SK-N-SH (cell line): ENCODE data around the gene SLC25A28. TPM values are rescaled to one million over a fixed set of nuclear protein-coding genes. Genes with fewer than 3 reads are reported as not detected.

ENCODE experiments used
- CTCF ChIA-PET: fragments of 300-600, 350-600 bp; formaldehyde crosslinking; extraction: SDS; loops from one replicate; lab custom pipeline; 2021; lab: Yijun Ruan, JAX
- POLR2A ChIA-PET: fragments of 350-600 bp; sonication (Branson Sonifier 250); formaldehyde crosslinking; extraction: SDS; loops from one replicate; lab custom pipeline; 2020; ENCODE audit warnings: antibody characterized with exemption, inconsistent platforms; lab: Yijun Ruan, JAX
- DNase-seq: peaks from one replicate; pipeline ENCODE4 v3.0.0; 2012
- H2AFZ ChIP-seq: fragments of 200-600 bp; sonication (generic); 2 replicates; pipeline ENCODE4 v1.8.1; 2016; ENCODE audit warnings: antibody characterized with exemption, mild to moderate bottlenecking, low read depth
- H3F3A ChIP-seq: fragments of 200-600 bp; sonication (generic); replicated peaks from 2 replicates; pipeline ENCODE3; 2016; ENCODE audit warnings: antibody characterized with exemption, mild to moderate bottlenecking; ENCODE audit not compliant: insufficient read depth
- H3K27ac ChIP-seq, 2 experiments: fragments of 200-500 bp in 1 of 2; fragments of 200-600 bp in 1 of 2; sonication (Bioruptor generic) in 1 of 2; sonication (generic), shearing (Covaris generic) in 1 of 2; 2 replicates each; pipeline versions ENCODE4 v1.5.1 to v1.6.1; 2014 to 2016; ENCODE audit warnings: low read depth in 2 of 2, inconsistent platforms in 1 of 2, low read length in 1 of 2, mild to moderate bottlenecking in 1 of 2, mixed read lengths in 1 of 2
- H3K27me3 ChIP-seq: fragments of 200-600 bp; sonication (generic), shearing (Covaris generic); 2 replicates; pipeline ENCODE4 v1.6.1; 2016; ENCODE audit warnings: mixed run types; ENCODE audit not compliant: insufficient read depth
- H3K36me3 ChIP-seq, 2 experiments: fragments of 200-500 bp in 1 of 2; fragments of 200-600 bp in 1 of 2; sonication (Bioruptor generic) in 1 of 2; sonication (generic) in 1 of 2; replicated peaks in 1 of 2; 2 replicates each; pipeline versions ENCODE3 to v1.5.1; 2014 to 2016; ENCODE audit warnings: low read length in 1 of 2, mild to moderate bottlenecking in 1 of 2; ENCODE audit not compliant: insufficient read depth in 2 of 2, control insufficient read depth in 1 of 2
- H3K4me1 ChIP-seq, 2 experiments: fragments of 200-500 bp in 1 of 2; fragments of 200-600 bp in 1 of 2; sonication (Bioruptor generic) in 1 of 2; sonication (generic), shearing (Covaris generic) in 1 of 2; 2 replicates each; pipeline versions ENCODE4 v1.5.1 to v1.6.1; 2014 to 2016; ENCODE audit warnings: low read depth in 1 of 2, low read length in 1 of 2, mixed run types in 1 of 2; ENCODE audit not compliant: insufficient read depth in 2 of 2, control insufficient read depth in 1 of 2
- H3K4me2 ChIP-seq: fragments of 200-600 bp; sonication (generic), shearing (Covaris generic); 2 replicates; pipeline ENCODE4 v1.6.1; 2017; ENCODE audit warnings: mixed run types
- H3K4me3 ChIP-seq, 2 experiments: fragments of 200-500 bp in 1 of 2; fragments of 200-600 bp in 1 of 2; sonication (Bioruptor generic) in 1 of 2; sonication (generic), shearing (Covaris generic) in 1 of 2; 2 replicates each; pipeline versions ENCODE4 v1.5.1 to v1.8.1; 2014 to 2016; ENCODE audit warnings: low read depth in 2 of 2, inconsistent platforms in 1 of 2, low read length in 1 of 2, mild to moderate bottlenecking in 1 of 2, mixed read lengths in 1 of 2, moderate library complexity in 1 of 2
- H3K79me2 ChIP-seq: fragments of 200-600 bp; sonication (generic); 2 replicates; pipeline ENCODE4 v1.8.1; 2017; ENCODE audit warnings: mild to moderate bottlenecking; ENCODE audit not compliant: insufficient read depth
- H3K9ac ChIP-seq: fragments of 200-600 bp; sonication (generic); 2 replicates; pipeline ENCODE4 v1.6.1; 2017; ENCODE audit warnings: mixed run types
- H3K9me2 ChIP-seq: fragments of 200-600 bp; sonication (generic); 2 replicates; pipeline ENCODE4 v1.6.1; 2017; ENCODE audit warnings: mixed run types
- H3K9me3 ChIP-seq: fragments of 200-600 bp; sonication (generic); 2 replicates; pipeline ENCODE4 v1.6.1; 2017; ENCODE audit warnings: mixed run types, mild to moderate bottlenecking, moderate library complexity
- H4K20me1 ChIP-seq: fragments of 200-600 bp; sonication (generic); 2 replicates; pipeline ENCODE4 v1.6.1; 2017; ENCODE audit warnings: mild to moderate bottlenecking, mixed run types; ENCODE audit not compliant: insufficient read depth
- CHD2 ChIP-seq: fragments of 150-350 bp; IDR thresholded peaks from 2 replicates; pipeline ENCODE4 v1.6.1; 2018; ENCODE audit warnings: low read length; ENCODE audit not compliant: partially characterized antibody
- ELF1 ChIP-seq: IDR thresholded peaks from 2 replicates; pipeline ENCODE4 v1.4.0; 2012
- EP300 ChIP-seq, 2 experiments: IDR thresholded peaks; 2 replicates each; pipeline versions ENCODE4 v1.4.0 to v1.6.1; 2012; ENCODE audit warnings: borderline replicate concordance in 1 of 2, low read depth in 1 of 2, low read length in 1 of 2
- EZH2phosphoT487 ChIP-seq: fragments of 200-600 bp; sonication (generic); IDR thresholded peaks from 2 replicates; pipeline ENCODE4 v1.6.1; 2017; ENCODE audit warnings: low read depth, mixed run types, mild to moderate bottlenecking, antibody characterized with exemption, moderate library complexity, borderline replicate concordance
- FOSL2 ChIP-seq: IDR thresholded peaks from 2 replicates; pipeline ENCODE4 v1.4.0; 2012; ENCODE audit warnings: low read depth, mild to moderate bottlenecking, moderate library complexity, borderline replicate concordance
- FOXJ3 ChIP-seq: sonication (generic); formaldehyde crosslinking; IDR thresholded peaks from 2 replicates; pipeline ENCODE4 v1.5.1; 2020; ENCODE audit warnings: mild to moderate bottlenecking, missing genetic modification reagents
- FOXM1 ChIP-seq: IDR thresholded peaks from 2 replicates; pipeline ENCODE4 v1.4.0; 2012; ENCODE audit warnings: low read depth, mild to moderate bottlenecking
- JUND ChIP-seq: IDR thresholded peaks from 2 replicates; pipeline ENCODE4 v1.4.0; 2012
- MAX ChIP-seq: IDR thresholded peaks from 2 replicates; pipeline ENCODE4 v1.4.0; 2012; ENCODE audit warnings: low read depth
- MEF2A ChIP-seq: IDR thresholded peaks from 2 replicates; pipeline ENCODE4 v1.4.0; 2012; ENCODE audit warnings: low read depth, borderline replicate concordance
- NRF1 ChIP-seq: IDR thresholded peaks from 2 replicates; pipeline ENCODE4 v1.6.1; 2012; ENCODE audit warnings: low read depth, mild to moderate bottlenecking, low read length
- RAD21 ChIP-seq: IDR thresholded peaks from 2 replicates; pipeline ENCODE4 v1.6.1; 2012; ENCODE audit warnings: mild to moderate bottlenecking, low read length
- RCOR1 ChIP-seq: fragments of 150-350 bp; IDR thresholded peaks from 2 replicates; pipeline ENCODE4 v1.6.1; 2017; ENCODE audit warnings: antibody characterized with exemption, low read length
- RFX5 ChIP-seq: IDR thresholded peaks from 2 replicates; pipeline ENCODE4 v1.6.1; 2012; ENCODE audit warnings: mild to moderate bottlenecking, improper control_type of control experiment, low read length
- RXRA ChIP-seq: IDR thresholded peaks from 2 replicates; pipeline ENCODE4 v1.4.0; 2012; ENCODE audit warnings: low read depth, mild to moderate bottlenecking, borderline replicate concordance
- SMC3 ChIP-seq: IDR thresholded peaks from 2 replicates; pipeline ENCODE4 v1.6.1; 2012; ENCODE audit warnings: low read depth, low read length, improper control_type of control experiment
- TCF12 ChIP-seq: IDR thresholded peaks from 2 replicates; pipeline ENCODE4 v1.4.0; 2012
- USF1 ChIP-seq: IDR thresholded peaks from 2 replicates; pipeline ENCODE4 v1.4.0; 2012; ENCODE audit warnings: low read depth, borderline replicate concordance
- ZBTB33 ChIP-seq: IDR thresholded peaks from 2 replicates; pipeline ENCODE4 v1.4.0; 2012; ENCODE audit warnings: low read depth, borderline replicate concordance
- WGBS: methylation state at CpG from one replicate; pipeline ENCODE4 v1.1.6; 2017; ENCODE audit warnings: low lambda C conversion rate; 5-methylcytosine and 5-hydroxymethylcytosine counted together
- polyA plus RNA-seq, 3 experiments: library from polyadenylated mRNA; depleted of rRNA; stranded (reverse); fragments of >200 nt; gene quantifications; 2 replicates each; pipeline ENCODE4 v1.2.3, GENCODE V29; 2012

The SLC25A28 gene
- polyA plus RNA-seq, 1 of the 3 experiments (the other 2 are of a cell fraction) = 23.8 TPM

GRCh38 chr10:99619090-99619800 is 994 bp downstream of the SLC25A28 start:
- peaks cover 5 to 17% of the 10 kb centered on the region in 2 experiments; a peak in 3 of 4 replicates for H3K4me1 ChIP-seq
- H3K9me3 ChIP-seq = no peaks in the 10 kb centered on the region
- peak overlapping the region; percentile 86 for H3K4me2 ChIP-seq
- ChIA-PET CTCF (interaction anchor here (0.9 to 6.6 kb wide), 7 partner anchors 7 to 227 kb away, joined by 3 to 46 read pairs (median 7); no protein-coding TSS in a partner anchor), POLR2A (no interaction called here)
- H3K9ac ChIP-seq = peak overlapping the region; percentile 80
- H3K27me3 ChIP-seq = no peaks in the 10 kb centered on the region
- H3K4me3 ChIP-seq = peak overlapping the region; percentile 75 to 93
- peaks cover 16% of the 10 kb centered on the region for H3F3A ChIP-seq
- WGBS = 9% methylated on average over 9 of the region's 9 CpGs
- DNase-seq = no peak
- H3K79me2 ChIP-seq = peaks cover 47% of the 10 kb centered on the region
- H4K20me1 ChIP-seq = peaks cover 15% of the 10 kb centered on the region; the same call in 1 of the 2 replicates
- no peak for TF ChIP-seq RXRA
- no peak for TF ChIP-seq EZH2phosphoT487
- TF ChIP-seq RAD21 = no peak
- H3K9me2 ChIP-seq = no peaks in the 10 kb centered on the region
- peak overlapping the region in 1 of 2 experiments; percentile 4; a peak in 1 of 4 replicates for H3K27ac ChIP-seq
- H2AFZ ChIP-seq = no peak overlapping the region
- H3K36me3 ChIP-seq = peaks cover 4 to 10% of the 10 kb centered on the region in 2 experiments

- peaks cover 5 to 17% of the 10 kb centered on the region in 2 experiments; a peak in 3 of 4 replicates for H3K4me1 ChIP-seq
- H3K27me3 ChIP-seq = no peaks in the 10 kb centered on the region
- H3K4me3 ChIP-seq = peak overlapping the region in 1 of 2 experiments; percentile 75; a peak in 1 of 4 replicates
- WGBS = 88% methylated on average over 2 of the region's 2 CpGs
- CTCF ChIA-PET = interaction anchor here (1.2 to 7.1 kb wide), 4 partner anchors 12 to 224 kb away, joined by 4 to 49 read pairs (median 28); no protein-coding TSS in a partner anchor
- H4K20me1 ChIP-seq = peaks cover 15% of the 10 kb centered on the region; the same call in 1 of the 2 replicates
- H3K27ac ChIP-seq = no peak overlapping the region
- H3K36me3 ChIP-seq = peaks cover 11 to 15% of the 10 kb centered on the region in 2 experiments
- no peak for TF ChIP-seq EP300 (IDR thresholded peaks at IDR 0.05; ENCODE audit: borderline replicate concordance in 1 of 2, low read depth in 1 of 2, low read length in 1 of 2)
- TF ChIP-seq RCOR1 = no peak
- TF ChIP-seq TCF12 = no peak
- TF ChIP-seq RFX5 = no peak
- no peak for TF ChIP-seq EZH2phosphoT487
- TF ChIP-seq JUND = no peak
- H3K79me2 ChIP-seq = peaks cover 47% of the 10 kb centered on the region
- no peak overlapping the region for H2AFZ ChIP-seq
- no peaks in the 10 kb centered on the region for H3K9me2 ChIP-seq
- H3F3A ChIP-seq = peaks cover 17% of the 10 kb centered on the region
- peak overlapping the region; percentile 80; the same call in 1 of the 2 replicates for H3K9ac ChIP-seq
- DNase-seq = no peak
- no peaks in the 10 kb centered on the region for H3K9me3 ChIP-seq
- POLR2A ChIA-PET = no interaction called here
- peak overlapping the region; percentile 86 for H3K4me2 ChIP-seq
Observed at GRCh38 chr10:99617696-99618095, 2.5 kb downstream of the SLC25A28 start.

- Histone ChIP-seq H3K9me3 (no peaks in the 10 kb centered on the region), H3K4me1 (peaks cover 0 to 12% of the 10 kb centered on the region in 2 experiments; a peak in 2 of 4 replicates), H2AFZ (no peak overlapping the region), H3K36me3 (peaks cover 23 to 29% of the 10 kb centered on the region in 2 experiments), H3K4me2 (no peak overlapping the region), H3F3A (peaks cover 4% of the 10 kb centered on the region), H3K79me2 (peaks cover 47% of the 10 kb centered on the region), H3K9me2 (no peaks in the 10 kb centered on the region), H3K27me3 (no peaks in the 10 kb centered on the region), H3K27ac (no peak overlapping the region), H3K9ac (no peak overlapping the region), H3K4me3 (no peak overlapping the region), H4K20me1 (peaks cover 15% of the 10 kb centered on the region; the same call in 1 of the 2 replicates)
- ChIA-PET POLR2A (no interaction called here), CTCF (interaction anchor here (1.0 to 7.1 kb wide), 3 partner anchors 56 to 223 kb away, joined by 7 to 49 read pairs (median 46); no protein-coding TSS in a partner anchor)
- 98% methylated on average over 4 of the region's 4 CpGs for WGBS
- DNase-seq = no peak
- TF ChIP-seq FOSL2 = no peak
- TF ChIP-seq ELF1 = no peak
- no peak for TF ChIP-seq SMC3
- no peak for TF ChIP-seq CHD2
- no peak for TF ChIP-seq FOXJ3 (CRISPR knock-in tag)
- no peak for TF ChIP-seq USF1
- no peak for TF ChIP-seq MEF2A
- no peak for TF ChIP-seq ZBTB33
- TF ChIP-seq NRF1 = no peak
- TF ChIP-seq FOXM1 = no peak
- no peak for TF ChIP-seq MAX
Observed at GRCh38 chr10:99615426-99615825, 4.8 kb downstream of the SLC25A28 start.
